Right ventricle myocardium superior (tissue), 1 donor: ENCODE measurements around the gene CARM1. TPM values are rescaled to one million over a fixed set of nuclear protein-coding genes. Genes with fewer than 3 reads are reported as not detected.
"Not testable (repeated sequence)": the region's sequence is repeated elsewhere in the genome, so short reads cannot be mapped to it uniquely, and the experiment has no call there.

Experiments
- ATAC-seq: fragments of 200-7000 bp; cut with Tn5 transposase; one replicate; pipeline ENCODE4 v1.9.1; 2020; ENCODE audit warnings: mild to moderate bottlenecking; ENCODE audit not compliant: poor library complexity
- DNase-seq: peaks from one replicate; pipeline ENCODE4 v3.0.0-alpha.2; 2020
- intact Hi-C: fragments of 100-400 bp; cut with DNase I; formaldehyde crosslinking; loops from one replicate; pipeline ENCODE4 v1.11.2; 2022
- total RNA-seq: library from RNA; stranded (reverse); fragmentation: NEBNext Ultra II Directional; extraction: Animal tissue kit (Norgen Biotek cat#: 25700); gene quantifications from one replicate; pipeline ENCODE4 v1.2.1, GENCODE V29; 2021
- donor health status: DM: no; HTN: yes; CAD: no; lungs with severe emphysema.

CARM1 gene
- total RNA-seq, 1 donor from 2014 or later = 29.9 TPM

- intact Hi-C loops = loop anchor here (5.0 kb wide), 1 partner anchor 212 kb away; no protein-coding TSS in a partner anchor
- ATAC-seq (no peak), DNase-seq (no peak)
Observed at GRCh38 chr19:10868872-10869547, 2.3 kb upstream of the CARM1 start.

- not testable (repeated sequence) for ATAC-seq
- peak; percentile 57 for DNase-seq
- intact Hi-C loops = loop anchor here (5.0 kb wide), 1 partner anchor 213 kb away; no protein-coding TSS in a partner anchor
Observed at GRCh38 chr19:10869872-10870311, 1.5 kb upstream of the CARM1 start.

GRCh38 chr19:10870501-10870954 is 825 bp upstream of the CARM1 start:
- ATAC-seq (no peak), DNase-seq (peak; percentile 58)
- intact Hi-C loops = no loop called here

- ATAC-seq (no peak), DNase-seq (peak; percentile 71)
- intact Hi-C loops = no loop called here
Observed at GRCh38 chr19:10871711-10872545, 575 bp downstream of the CARM1 start.

GRCh38 chr19:10872546-10873107 is 1.3 kb downstream of the CARM1 start:
- ATAC-seq = no peak
- intact Hi-C loops = no loop called here

GRCh38 chr19:10874024-10874423 is 2.7 kb downstream of the CARM1 start:
- ATAC-seq (no peak), DNase-seq (no peak)
- intact Hi-C loops = no loop called here

More at GRCh38 chr19:10872546-10873107, 1.3 kb downstream of the CARM1 start:
- no peak for DNase-seq

- DNase-seq (peak; percentile 61), ATAC-seq (peak; percentile 48)
- intact Hi-C loops = no loop called here
Observed at GRCh38 chr19:10876459-10877240, 5.3 kb downstream of the CARM1 start.

GRCh38 chr19:10877608-10878007 is 6.3 kb downstream of the CARM1 start:
- ATAC-seq, intact Hi-C loops, DNase-seq: not testable (repeated sequence)

GRCh38 chr19:10878253-10878652 is 6.9 kb downstream of the CARM1 start:
- ATAC-seq (no peak), DNase-seq (no peak)
- intact Hi-C loops = no loop called here

GRCh38 chr19:10881403-10882107 is 10.2 kb downstream of the CARM1 start:
- ATAC-seq (peak; percentile 18), DNase-seq (no peak)
- intact Hi-C loops = no loop called here

GRCh38 chr19:10882108-10882457 is 10.7 kb downstream of the CARM1 start:
- ATAC-seq (peak; percentile 80), DNase-seq (peak; percentile 58)

GRCh38 chr19:10884274-10884673 is 12.9 kb downstream of the CARM1 start:
- no peak for ATAC-seq
- DNase-seq = no peak
- intact Hi-C loops = no loop called here

More at GRCh38 chr19:10882108-10882457, 10.7 kb downstream of the CARM1 start:
- intact Hi-C loops = no loop called here

GRCh38 chr19:10885201-10886169 is 14.1 kb downstream of the CARM1 start:
- ATAC-seq (no peak), DNase-seq (no peak)
- intact Hi-C loops = no loop called here

- DNase-seq (no peak), ATAC-seq (no peak)
- intact Hi-C loops = no loop called here
Observed at GRCh38 chr19:10887616-10888367, 16.4 kb downstream of the CARM1 start.

- intact Hi-C loops = no loop called here
- ATAC-seq = no peak
- DNase-seq = no peak
Observed at GRCh38 chr19:10888421-10888866, 17.1 kb downstream of the CARM1 start.

GRCh38 chr19:10889880-10890279 is 18.5 kb downstream of the CARM1 start:
- no peak for ATAC-seq
- intact Hi-C loops = no loop called here

More at GRCh38 chr19:10889880-10890279, 18.5 kb downstream of the CARM1 start:
- DNase-seq = no peak
